ENCODE measurements around the gene ELMO3. TPM values are rescaled to one million over a fixed set of nuclear protein-coding genes. Genes with fewer than 3 reads are reported as not detected.

The ELMO3 gene
- total RNA-seq, 4 donors from 2014 or later = 30.1 to 35.9 (median 32.9) TPM

GRCh38 chr16:67200491-67200890 is 1.6 kb downstream of the ELMO3 start:
- Histone ChIP-seq H3K36me3 (peaks cover 52 to 83% (median 56%) of the 10 kb centered on the region in 3 donors), H3K9me3 (no peaks in the 10 kb centered on the region), H3K4me1 (peaks cover 11 to 47% (median 15%) of the 10 kb centered on the region in 3 donors), H3K27ac (no peak overlapping the region), H3K27me3 (no peaks in the 10 kb centered on the region), H3K4me3 (peak overlapping the region in 1 of 4 donors; percentile 70)
- no peak for TF ChIP-seq POLR2A (IDR thresholded peaks at IDR 0.05)
- no CpG with 5 or more reads among the region's 8 CpGs for WGBS, 2 donors
- no peak for DNase-seq
- intact Hi-C loops (cut with DNase I) = no loop called here

- no peak for TF ChIP-seq POLR2A (IDR thresholded peaks at IDR 0.05)
- TF ChIP-seq CTCF (IDR thresholded peaks at IDR 0.05) = no peak
- Histone ChIP-seq H3K27me3 (no peaks in the 10 kb centered on the region), H3K4me1 (peaks cover 11 to 46% (median 15%) of the 10 kb centered on the region in 3 donors), H3K9me3 (no peaks in the 10 kb centered on the region), H3K27ac (no peak overlapping the region), H3K36me3 (peaks cover 41 to 81% (median 44%) of the 10 kb centered on the region in 3 donors), H3K4me3 (no peak overlapping the region)
- DNase-seq = no peak
- intact Hi-C loops (cut with DNase I) = no loop called here
- 90% methylated on average over 10 of the region's 40 CpGs; no CpG with 5 or more reads in 1 of the 2 donors for WGBS, 2 donors
These were observed 2.7 kb downstream of the ELMO3 start for GRCh38 chr16:67201411-67202345.

- peaks cover 11 to 46% (median 15%) of the 10 kb centered on the region in 3 donors for H3K4me1 ChIP-seq
- intact Hi-C loops (cut with DNase I) = no loop called here
These were observed 3.5 kb downstream of the ELMO3 start for GRCh38 chr16:67202426-67202825.

GRCh38 chr16:67202956-67203493 is 4.1 kb downstream of the ELMO3 start:
- TF ChIP-seq CTCF (IDR thresholded peaks at IDR 0.05) = no peak
- no peak for TF ChIP-seq POLR2A (IDR thresholded peaks at IDR 0.05)
- intact Hi-C loops (cut with DNase I) = no loop called here
- peaks cover 11 to 46% (median 13%) of the 10 kb centered on the region in 3 donors for H3K4me1 ChIP-seq
- H3K27me3 ChIP-seq = no peaks in the 10 kb centered on the region
- WGBS, 2 donors = 84 to 91% methylated on average over 6 to 9 of the region's 23 CpGs
- no peak overlapping the region for H3K4me3 ChIP-seq
- H3K36me3 ChIP-seq = peaks cover 30 to 67% (median 31%) of the 10 kb centered on the region in 3 donors
- no peaks in the 10 kb centered on the region for H3K9me3 ChIP-seq
- H3K27ac ChIP-seq = no peak overlapping the region
- DNase-seq = no peak

More at GRCh38 chr16:67202426-67202825, 3.5 kb downstream of the ELMO3 start:
- no peaks in the 10 kb centered on the region for H3K27me3 ChIP-seq
- no peak for DNase-seq
- H3K9me3 ChIP-seq = no peaks in the 10 kb centered on the region
- H3K27ac ChIP-seq = no peak overlapping the region
- H3K4me3 ChIP-seq = no peak overlapping the region
- no CpG with 5 or more reads among the region's 12 CpGs for WGBS, 2 donors
- peaks cover 36 to 73% (median 37%) of the 10 kb centered on the region in 3 donors for H3K36me3 ChIP-seq
- TF ChIP-seq CTCF (IDR thresholded peaks at IDR 0.05) (no peak), POLR2A (IDR thresholded peaks at IDR 0.05) (no peak)

- DNase-seq = no peak
- Histone ChIP-seq H3K9me3 (no peaks in the 10 kb centered on the region), H3K27ac (no peak overlapping the region), H3K4me1 (peaks cover under 1 to 36% (median 2%) of the 10 kb centered on the region in 3 donors), H3K36me3 (peaks cover 27 to 63% (median 28%) of the 10 kb centered on the region in 3 donors), H3K4me3 (no peak overlapping the region), H3K27me3 (no peaks in the 10 kb centered on the region)
- 40 to 57% methylated on average over 1 to 4 of the region's 4 CpGs for WGBS, 2 donors
- TF ChIP-seq CTCF (IDR thresholded peaks at IDR 0.05) (no peak), POLR2A (IDR thresholded peaks at IDR 0.05) (no peak)
- intact Hi-C loops (cut with DNase I) = no loop called here
These were observed 5.1 kb downstream of the ELMO3 start for GRCh38 chr16:67204076-67204475.

Measured in esophagus squamous epithelium (tissue), 5 donors.